HG03457 (cell line): ENCODE results near the gene AUTS2.

Experiments
- ATAC-seq: cut with Tn5 transposase; IDR thresholded peaks from one replicate; pipeline ENCODE4 v1.9.1; 2021; ENCODE audit warnings: moderate number of reproducible peaks; ENCODE audit not compliant: unreplicated experiment

Gene AUTS2

DNA sequence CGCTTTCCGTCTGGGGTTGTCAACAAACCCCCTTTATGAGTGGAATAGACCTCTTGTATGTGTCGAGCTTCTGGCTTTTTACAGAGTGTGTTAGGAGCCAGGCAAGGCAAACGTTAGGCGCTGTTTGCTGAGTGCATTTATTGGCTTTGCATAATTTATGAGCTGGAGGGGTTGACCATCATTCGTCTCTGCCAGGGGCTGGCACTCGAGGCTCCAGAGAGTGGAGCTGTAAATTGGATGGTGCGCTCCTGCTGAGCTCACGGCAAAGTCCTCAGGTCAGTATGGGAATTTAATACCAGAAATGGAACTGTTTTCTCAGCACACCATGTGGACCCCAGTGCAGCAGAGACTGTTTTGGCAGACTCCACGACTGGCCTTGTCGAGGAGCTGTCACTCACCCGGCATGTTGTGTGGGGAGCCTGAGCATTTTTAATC, 834.3 kb downstream of the AUTS2 start:
- ATAC-seq, result no peak

DNA sequence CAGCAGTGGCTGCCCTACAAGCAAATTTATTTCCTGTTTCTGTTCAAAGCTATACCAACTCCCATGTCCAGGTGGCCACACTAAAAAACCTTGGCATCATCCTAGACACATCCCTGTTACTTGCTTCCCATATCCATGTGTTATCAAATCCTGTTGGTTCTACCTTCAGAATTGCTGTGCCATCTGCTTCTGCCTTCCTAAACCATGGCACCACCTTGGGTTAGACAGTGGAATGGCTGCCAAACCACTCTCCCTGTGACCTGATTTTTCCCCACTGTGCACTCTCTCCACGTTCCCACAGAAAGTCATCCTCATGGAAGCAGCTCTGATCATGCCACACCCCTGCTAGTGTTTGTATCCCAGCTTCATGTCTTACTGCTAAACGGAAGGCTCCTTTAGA, 836.1 kb downstream of the AUTS2 start:
- ATAC-seq, result no peak

DNA sequence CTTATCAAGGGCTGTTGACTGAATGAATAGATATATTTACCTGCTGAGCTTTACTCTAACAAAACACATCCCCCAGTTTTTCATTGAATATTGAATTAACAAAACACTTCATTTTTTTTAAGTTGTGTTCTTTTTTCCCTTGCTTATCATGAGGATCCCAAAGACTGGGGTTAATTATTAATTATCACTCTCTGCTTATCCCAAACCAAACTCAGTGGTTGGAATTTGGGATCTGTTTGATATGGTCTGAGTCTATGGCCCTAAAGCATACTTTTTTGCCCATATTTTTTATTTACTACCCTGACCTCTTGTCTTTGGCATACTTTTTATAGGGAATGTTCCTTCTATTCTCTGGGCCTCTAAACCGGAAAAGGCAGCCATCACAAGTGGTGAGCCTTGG, 836.5 kb downstream of the AUTS2 start:
- ATAC-seq, result no peak

DNA sequence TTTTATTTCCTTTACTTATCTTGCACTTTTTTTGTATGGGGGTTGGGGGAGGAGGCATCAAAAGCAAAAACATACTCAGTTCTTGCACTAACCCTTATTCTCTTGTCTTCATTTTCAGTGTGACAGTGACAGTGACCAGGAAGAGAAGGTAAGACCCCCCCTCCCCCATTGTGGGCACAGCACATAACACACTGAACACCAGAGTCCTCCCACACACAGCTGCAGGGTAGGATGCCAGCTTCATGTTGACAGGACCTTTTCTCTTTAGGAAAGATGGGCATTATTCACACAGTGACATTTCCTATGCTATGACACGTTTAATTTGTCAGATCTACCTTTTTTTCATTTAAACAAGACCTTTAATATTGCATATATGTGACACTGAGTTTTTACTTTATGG, 837.4 kb downstream of the AUTS2 start:
- ATAC-seq, result no peak

DNA sequence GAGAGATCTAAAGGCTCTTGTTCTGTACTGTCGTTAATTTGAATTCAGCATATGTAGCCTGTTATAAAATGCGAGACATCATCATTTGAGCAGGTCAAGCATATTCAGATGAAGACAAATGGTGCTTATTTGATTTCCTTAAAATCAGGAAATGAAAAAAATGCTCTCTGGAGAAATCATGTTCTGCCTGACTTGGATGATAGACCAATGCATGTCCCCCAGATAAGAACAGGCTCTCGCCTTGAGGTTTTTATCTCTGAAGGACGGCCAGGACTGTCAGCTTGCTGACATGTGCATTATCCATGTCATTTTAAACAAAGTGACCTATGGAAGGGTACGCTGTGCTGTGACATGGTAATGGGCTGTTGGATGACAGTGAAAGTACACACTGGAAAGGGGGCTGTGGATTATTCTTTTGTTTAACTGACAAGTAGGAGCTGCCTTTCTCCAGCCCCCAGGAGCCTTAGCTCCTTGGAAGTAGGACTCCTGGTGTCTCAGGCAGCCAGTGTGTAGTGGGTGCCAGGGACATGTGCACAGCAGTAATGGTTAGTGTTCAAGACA, 838.6 kb downstream of the AUTS2 start:
- ATAC-seq, result no peak

DNA sequence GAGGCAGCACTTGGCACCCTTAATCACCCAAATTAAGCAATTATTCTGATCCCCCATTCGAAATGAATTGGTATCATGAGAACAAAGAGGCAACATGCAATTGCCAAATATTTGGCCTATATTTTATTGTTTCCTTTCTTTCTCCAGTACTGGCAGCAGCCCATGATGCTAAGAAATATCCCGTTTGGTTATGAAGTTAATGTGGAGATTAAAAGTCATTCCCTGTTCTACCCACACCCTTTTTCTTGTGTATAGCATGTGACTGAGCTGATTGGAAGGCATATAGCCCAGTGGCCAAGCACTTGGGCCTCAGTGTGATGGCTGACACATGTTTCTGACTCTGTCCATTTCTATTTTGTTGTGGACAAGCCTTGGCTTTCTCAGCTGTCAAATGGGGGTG, 841.4 kb downstream of the AUTS2 start:
- no peak for ATAC-seq

DNA sequence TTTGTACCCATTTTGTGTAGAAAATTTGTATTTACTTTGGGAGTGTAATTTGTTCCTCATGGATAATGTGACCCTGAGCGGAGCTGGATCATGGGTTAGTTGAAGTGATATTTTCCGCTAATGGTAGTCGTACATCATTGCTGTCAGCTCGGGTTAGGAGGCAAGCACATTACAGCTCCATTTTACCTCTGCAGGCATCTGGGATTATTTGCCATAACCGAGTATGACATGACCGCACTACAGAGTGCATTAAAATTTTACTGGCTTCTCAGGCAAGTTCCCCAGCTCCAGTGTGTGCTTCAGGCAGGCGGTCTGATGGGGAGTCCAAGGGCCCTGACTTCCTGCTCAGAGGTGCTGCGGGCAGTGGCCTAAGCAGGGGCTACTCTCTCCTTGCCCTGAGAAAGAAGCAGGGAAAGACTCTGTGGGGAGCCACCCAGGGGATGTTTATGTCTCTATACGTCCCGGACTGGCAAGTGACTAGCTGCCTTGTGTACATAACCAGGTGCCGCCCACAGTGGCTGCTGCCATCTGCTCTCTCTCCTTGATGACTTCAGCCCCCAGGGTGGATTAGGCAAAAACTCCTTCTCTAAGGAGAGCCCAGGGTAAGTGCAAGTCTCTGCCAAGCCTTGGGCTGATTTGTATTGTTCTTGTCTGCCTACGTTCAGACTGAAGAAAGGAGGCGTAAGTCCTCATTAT, 848.3 kb downstream of the AUTS2 start:
- ATAC-seq, result no peak

DNA sequence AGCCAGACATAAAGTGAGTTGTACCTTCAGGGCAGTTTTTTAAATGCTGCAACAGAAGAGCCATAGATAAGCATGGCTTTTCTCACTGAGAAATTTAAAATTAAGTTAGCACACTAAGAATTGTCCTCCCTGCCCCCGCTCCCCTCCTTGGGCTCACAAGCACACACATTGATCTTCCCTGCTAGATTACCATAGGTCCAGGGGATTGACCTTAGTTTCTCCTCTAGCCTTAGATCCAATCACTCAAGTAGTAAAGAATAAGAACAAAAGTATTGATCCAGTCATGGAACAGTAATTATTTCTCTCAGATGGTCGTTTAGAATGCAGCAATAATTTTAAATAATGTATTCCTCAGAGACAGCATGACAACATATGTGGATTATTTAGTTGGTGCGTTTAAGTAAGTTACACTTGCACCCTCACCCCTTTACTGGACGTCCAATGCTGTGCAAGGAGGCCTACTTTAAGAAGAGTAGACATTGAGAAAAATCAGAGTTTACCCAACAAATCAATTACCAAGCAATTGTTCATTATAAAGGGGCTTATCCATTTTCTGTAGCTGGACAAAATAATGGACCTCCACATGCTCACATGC, 850.1 kb downstream of the AUTS2 start:
- ATAC-seq, result no peak

DNA sequence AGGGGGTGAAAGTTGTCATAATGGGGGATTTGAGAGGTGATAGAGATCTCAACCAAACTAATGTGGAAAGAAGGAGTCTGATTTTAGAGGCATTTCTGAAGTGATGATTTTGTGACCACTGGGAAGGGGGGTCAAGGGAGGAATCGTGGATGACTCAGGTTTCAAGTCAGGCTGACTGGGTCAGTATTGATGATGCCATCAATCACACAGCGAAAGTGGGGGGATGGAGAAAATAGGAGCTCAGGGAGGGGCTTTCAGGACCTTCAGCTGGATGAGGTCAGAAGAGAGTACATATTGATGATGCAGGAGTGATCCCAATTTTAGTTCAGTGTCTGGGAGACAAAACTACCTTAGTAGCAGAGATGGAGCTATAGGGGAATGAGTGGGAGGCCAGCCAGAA, 852.5 kb downstream of the AUTS2 start:
- no peak for ATAC-seq

DNA sequence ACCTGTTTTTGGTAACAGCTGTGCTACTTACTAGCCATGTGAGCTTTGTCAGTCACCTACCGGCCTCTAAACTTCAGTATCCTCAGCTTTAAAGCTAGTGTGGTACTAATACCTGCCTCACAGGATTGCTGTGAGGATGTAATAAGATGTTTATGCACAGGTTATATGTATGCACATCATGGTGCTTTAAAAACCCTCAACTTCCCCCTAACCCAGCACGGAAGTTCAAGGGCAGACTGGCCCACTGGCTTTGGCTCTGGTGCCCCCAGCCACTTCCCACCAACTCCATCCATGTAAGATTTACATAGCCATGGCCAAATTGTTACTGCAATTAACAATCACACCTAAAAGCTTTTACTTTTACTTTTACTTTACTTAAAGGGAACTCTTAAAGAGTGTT, 857.6 kb downstream of the AUTS2 start:
- no peak for ATAC-seq

DNA sequence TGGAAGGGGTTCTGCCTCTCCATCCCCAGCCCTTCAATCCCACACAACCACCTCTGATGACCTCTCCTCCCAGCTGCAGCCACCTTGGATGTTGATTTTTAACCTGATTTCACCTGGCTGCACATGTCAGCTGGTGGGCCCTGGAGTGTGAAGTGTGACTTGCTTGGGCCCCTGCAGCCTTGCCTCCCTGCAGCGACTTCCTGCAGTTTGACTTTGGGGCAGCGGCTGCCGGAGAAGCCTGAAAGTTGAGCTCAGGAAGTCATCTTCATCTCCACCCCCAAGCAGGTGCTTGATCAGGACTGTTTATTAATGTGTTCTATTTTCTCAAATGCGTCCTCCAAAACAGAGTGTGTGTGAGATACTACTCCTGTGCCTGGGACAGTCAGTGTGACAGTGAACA, 858.4 kb downstream of the AUTS2 start:
- no peak for ATAC-seq

DNA sequence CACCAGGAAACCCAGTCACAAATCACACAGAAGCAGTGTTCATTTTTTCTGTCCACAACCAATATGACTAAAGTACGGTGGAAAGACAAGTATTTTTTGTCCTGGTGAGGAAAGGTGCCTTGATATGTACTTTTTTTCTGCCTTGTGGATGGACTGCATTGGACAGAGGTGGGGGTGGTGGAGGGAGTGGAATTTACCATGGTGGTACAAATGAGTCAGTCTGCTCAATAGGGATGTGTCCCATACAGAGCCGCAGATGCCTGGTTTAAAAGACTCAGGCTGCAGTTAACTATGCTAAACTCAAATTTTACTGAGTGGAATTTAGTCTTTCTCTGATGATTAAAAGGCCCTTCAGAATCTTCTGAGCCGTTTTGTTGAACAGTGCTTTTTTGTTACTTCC, 859.2 kb downstream of the AUTS2 start:
- ATAC-seq, result no peak

DNA sequence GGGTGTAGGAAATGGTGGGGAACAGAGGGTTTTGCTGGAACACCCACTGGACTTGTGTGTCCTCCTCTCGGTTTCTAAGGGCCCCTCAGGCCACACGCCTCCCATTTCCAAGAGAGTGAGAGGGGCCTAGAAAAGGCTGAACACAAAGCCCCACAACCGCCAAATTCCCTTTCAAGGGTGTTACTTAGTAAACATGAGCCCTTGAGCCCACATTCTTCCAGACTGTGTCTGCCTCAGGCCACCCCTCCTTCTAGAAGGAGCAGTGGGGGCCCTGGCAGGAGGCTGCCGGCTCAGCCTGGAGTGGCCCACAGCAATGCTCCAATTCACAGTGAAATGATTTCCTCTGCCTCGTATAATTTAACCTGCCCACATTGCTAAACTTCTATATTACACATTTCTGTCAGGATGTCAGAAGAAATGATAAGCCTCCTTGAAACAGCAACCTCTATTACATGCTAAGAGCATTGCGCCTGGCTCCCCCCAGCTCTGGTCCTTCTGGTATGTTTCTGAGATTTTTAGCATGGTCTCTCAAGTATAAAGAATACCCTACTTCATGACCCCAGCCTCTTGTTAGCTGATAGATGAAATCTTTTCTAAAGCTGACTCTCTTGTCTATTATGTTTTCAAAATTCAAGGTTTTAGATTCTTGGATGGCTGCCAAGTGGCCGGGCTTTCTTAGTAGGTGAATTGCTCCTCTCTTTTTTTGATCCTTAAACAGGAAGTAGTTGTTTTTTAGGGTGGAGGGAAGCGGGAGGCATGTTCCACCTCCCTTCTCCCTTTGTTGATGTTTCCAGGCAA, 859.8 kb downstream of the AUTS2 start:
- ATAC-seq, result no peak

DNA sequence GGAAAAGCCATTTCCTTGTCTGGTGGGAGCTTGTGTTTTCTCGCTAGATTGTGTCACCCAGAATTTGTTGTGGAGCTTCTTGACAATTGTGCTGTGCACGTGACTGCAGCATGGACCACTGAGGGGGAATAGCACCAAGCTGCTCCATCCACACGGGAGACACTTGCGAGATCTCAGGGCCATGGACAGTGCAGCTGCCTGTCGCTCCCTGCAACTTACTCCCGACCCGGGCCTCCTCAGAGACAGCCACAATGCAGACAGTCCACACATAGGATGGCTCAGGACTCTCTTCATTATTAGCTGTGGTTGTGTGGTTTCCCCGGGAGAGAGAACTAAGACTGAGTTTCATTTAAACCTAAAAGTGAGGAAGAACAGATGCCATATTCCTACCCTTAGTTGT, 860.5 kb downstream of the AUTS2 start:
- no peak for ATAC-seq

DNA sequence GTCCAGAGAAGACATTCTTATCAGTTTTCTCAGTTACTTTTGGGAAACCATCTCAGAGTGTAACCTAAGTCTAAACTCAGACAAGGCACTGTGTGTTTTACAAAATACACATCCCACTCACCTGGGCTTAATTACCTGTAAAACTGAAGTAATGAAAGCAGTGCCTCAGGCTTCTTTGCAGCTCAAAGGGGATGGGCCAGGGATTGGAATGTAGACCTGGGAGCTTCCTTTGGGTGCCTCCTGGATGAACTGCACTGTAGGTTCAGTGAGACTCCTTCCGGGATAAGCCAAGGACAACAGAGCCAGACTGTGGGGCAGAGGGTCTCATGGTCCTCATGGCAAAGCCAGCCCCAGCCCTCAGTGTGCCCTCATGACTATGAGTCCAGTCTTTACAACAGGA, 861.3 kb downstream of the AUTS2 start:
- no peak for ATAC-seq

DNA sequence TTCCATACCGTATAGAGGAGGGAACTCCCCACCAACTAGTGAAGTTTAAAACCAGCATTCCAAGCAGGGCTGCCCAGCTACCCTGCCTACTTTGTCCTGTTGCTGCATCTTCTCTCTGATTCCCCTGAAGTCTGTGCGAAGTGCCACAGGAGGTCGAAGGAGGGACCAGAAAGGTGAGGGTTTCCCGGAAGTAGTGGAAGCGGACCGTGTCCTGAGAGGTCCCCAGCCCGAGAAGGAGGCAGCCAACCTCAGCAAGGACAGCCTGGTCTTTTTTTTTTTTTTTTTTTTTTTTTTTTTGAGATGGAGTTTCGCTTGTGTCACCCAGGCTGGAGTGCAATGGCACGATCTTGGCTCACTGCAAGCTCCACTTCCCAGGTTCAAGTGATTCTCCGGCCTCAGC, 861.8 kb downstream of the AUTS2 start:
- no peak for ATAC-seq

DNA sequence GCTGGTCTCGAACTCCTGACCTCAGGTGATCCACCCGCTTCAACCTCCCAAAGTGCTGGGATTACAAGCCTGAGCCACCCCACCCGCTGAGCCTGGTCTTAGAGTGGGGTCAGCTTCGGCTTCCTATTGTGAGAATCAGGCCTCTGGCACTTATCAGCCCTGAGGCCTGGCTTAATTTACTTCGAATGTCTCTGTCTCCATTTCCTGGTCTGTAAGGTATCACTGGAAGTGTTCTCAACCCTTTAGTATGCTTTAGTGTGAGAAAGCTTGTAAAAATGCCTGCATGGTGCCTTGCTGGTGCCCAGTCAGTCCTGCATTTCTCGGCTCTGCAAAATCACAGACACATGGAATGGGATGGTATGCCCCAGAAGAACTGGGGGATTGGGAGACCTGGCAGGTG, 862.3 kb downstream of the AUTS2 start:
- no peak for ATAC-seq

DNA sequence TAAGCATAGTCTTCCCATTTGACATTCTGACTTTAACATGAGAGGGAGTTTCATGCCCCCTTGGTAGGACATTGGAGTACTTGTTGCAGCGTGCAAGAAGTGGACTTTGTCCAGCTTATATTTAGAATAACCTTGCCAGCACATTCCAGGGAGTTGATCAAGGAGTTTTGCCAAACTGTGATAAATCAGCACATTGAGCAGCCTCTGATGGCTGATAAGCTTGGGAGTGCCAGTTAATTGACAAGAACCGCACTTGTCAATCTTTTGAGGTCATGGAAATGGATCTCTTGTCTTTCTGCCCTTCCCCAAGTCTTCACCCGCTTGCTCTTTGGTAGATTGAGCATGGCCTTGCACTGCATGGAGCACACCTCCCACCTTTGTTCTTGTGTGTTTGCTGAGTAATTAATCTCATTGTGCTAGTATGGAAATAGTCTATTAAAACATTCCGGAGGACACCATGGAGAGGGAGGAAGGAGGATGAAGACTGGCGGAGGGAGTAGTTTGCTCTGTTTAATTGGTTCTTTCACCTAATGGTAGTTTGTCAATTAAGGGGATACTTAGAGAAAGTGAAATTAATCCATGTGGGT, 865.2 kb downstream of the AUTS2 start:
- no peak for ATAC-seq

DNA sequence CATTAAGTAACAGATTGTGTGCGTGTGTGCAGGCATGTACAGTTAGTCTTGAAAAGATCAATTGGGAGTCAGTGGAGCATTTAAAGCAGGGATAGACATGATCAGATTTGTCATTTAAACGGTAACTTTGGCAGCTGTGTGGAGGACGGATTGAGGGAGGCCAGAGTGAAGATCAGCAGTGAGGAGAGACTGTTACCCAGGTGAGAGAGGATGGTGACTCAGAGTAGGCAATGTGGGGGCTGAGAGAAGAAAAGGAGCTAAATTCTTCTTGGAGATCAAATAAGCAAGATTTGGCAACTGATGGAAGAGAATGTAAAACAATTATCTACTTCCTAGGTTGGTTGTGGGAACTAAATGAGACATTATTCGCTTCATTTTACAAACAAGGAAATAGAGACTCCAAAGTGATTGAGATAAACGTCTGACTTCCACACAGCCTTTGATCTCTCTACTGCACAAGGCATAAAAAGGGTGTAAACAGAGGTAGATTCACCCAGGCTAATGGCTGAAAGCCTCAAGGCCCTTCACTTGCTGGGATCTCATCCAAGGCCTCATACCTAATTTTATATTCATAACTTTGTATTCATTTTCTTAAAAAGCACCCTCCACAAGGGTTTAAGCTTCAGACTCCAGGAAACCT, 868.6 kb downstream of the AUTS2 start:
- no peak for ATAC-seq

DNA sequence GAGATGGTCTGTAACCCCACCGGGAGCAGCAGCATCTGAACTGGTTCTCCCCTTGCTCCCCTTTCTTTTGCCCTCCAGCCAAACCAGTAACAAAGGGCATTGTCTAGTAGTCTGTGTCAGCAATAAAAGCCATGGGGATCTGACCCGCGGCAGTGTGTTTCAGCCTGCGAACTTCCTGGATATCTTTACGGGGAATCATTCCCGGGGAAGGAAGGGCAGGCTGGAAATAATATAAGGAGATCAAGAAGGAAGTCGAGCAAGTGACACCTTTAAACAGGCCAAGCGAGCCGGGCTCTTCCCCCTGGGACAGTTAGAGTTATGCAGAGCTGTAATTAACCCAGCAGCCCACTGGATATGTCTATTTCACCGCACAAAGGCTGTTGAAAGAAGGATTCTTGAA, 872.5 kb downstream of the AUTS2 start:
- ATAC-seq, result no peak

DNA sequence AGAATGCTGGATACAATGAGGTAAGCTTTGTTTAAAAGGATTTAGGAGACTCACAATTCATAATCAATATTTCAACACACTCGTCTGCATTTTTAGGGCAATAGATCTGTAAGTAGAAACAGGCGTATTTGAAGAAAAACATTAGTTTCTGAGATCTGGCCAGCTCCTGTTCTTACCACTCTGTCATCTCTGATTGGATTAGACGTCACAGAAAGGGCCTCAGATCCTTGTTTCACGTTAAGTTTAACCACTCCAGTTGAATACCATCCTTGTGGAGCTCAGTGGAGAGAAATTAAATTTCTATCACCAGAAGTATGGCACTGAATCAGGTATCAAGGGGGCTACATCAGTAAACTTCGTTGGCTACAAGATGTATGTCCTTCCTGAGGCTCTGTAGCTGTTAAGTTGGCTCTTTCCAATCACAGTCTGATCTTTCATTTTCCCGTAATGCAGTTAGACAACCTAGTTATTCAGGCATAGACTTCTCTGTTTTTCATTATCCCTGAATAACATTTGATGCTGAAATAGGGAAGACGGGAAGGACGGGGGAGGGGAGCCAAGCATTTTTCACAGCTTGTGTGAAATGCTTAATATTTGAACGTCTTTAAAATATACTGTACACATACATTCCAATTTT, 874.4 kb downstream of the AUTS2 start:
- no peak for ATAC-seq
